Endothelial cell of umbilical vein (primary cell): ENCODE results near the gene SLC12A5. TPM values are rescaled to one million over a fixed set of nuclear protein-coding genes. Genes with fewer than 3 reads are reported as not detected.

Experiments
- BruUV-seq: library from RNA; stranded (reverse); fragments of 400-500 nt; replicated peaks from 2 replicates; lab custom pipeline; 2021; lab: Mats Ljungman, UMichigan
- CTCF ChIA-PET: fragments of 300-600, 350-600 bp; sonication (Branson Sonifier 250); formaldehyde crosslinking; loops from one replicate; lab custom pipeline; 2021; ENCODE audit warnings: antibody characterized with exemption, inconsistent platforms; lab: Charles Lee
- POLR2A ChIA-PET: fragments of 300-600, 350-600 bp; sonication (Branson Sonifier 250); formaldehyde crosslinking; loops from one replicate; lab custom pipeline; 2021; ENCODE audit warnings: antibody characterized with exemption, inconsistent platforms; lab: Charles Lee
- DNase-seq: peaks from one replicate; pipeline ENCODE4 v3.0.0-alpha.2; 2011; ENCODE audit warnings: low read depth, low spot score
- FAIRE-seq: peaks from 2 replicates; lab custom pipeline; 2011; peaks lifted over from hg19 to GRCh38; lab: Jason Lieb, UNC
- H2AFZ ChIP-seq: 2 replicates; pipeline ENCODE4 v1.6.0; 2012; ENCODE audit warnings: low read depth, low read length, control low read depth, inconsistent platforms
- H3K27ac ChIP-seq: 2 replicates; pipeline ENCODE4 v1.5.1; 2011; ENCODE audit warnings: low read depth, mild to moderate bottlenecking, control low read depth, low read length, moderate library complexity; ENCODE audit not compliant: insufficient read depth
- H3K27me3 ChIP-seq, 2 experiments: 2 replicates each; pipeline versions ENCODE4 v1.6.0 to v1.6.1; 2011; ENCODE audit warnings: low read length in 2 of 2, mixed read lengths in 1 of 2; ENCODE audit not compliant: control insufficient read depth in 2 of 2, insufficient read depth in 2 of 2
- H3K36me3 ChIP-seq, 2 experiments: 2 replicates in 1 of 2; 3 replicates in 1 of 2; pipeline ENCODE4 v1.5.1; 2011; ENCODE audit warnings: low read length in 2 of 2, mild to moderate bottlenecking in 1 of 2, moderate library complexity in 1 of 2; ENCODE audit not compliant: control insufficient read depth in 2 of 2, insufficient read depth in 2 of 2; ENCODE audit errors: extremely low read depth in 1 of 2
- H3K4me1 ChIP-seq: 3 replicates; pipeline ENCODE4 v1.5.1; 2011; ENCODE audit warnings: mild to moderate bottlenecking, low read length; ENCODE audit not compliant: control insufficient read depth, insufficient read depth; ENCODE audit errors: extremely low read depth
- H3K4me2 ChIP-seq: 2 replicates; pipeline ENCODE4 v1.6.1; 2011; ENCODE audit warnings: low read length, control low read depth, mixed read lengths; ENCODE audit not compliant: insufficient read depth
- H3K4me3 ChIP-seq, 3 experiments: fragments of 200-600 bp in 1 of 3; sonication (generic), shearing (Covaris generic) in 1 of 3; replicated peaks in 1 of 3; 2 replicates each; pipeline ENCODE4 v1.5.1; 2011 to 2016; ENCODE audit warnings: control low read depth in 3 of 3, low read length in 3 of 3, mild to moderate bottlenecking in 2 of 3, inconsistent platforms in 1 of 3, low read depth in 1 of 3, moderate library complexity in 1 of 3; ENCODE audit not compliant: insufficient read depth in 1 of 3
- H3K79me2 ChIP-seq: 2 replicates; pipeline ENCODE4 v1.6.0; 2012; ENCODE audit warnings: low read length, inconsistent platforms; ENCODE audit not compliant: control insufficient read depth, insufficient read depth
- H3K9ac ChIP-seq: replicated peaks from 2 replicates; pipeline ENCODE3; 2011; ENCODE audit warnings: low read length, control low read depth; ENCODE audit not compliant: insufficient read depth; ENCODE audit errors: extremely low read depth
- H3K9me1 ChIP-seq: replicated peaks from 3 replicates; pipeline ENCODE4 v1.6.0; 2011; ENCODE audit warnings: mild to moderate bottlenecking, low read length; ENCODE audit not compliant: control insufficient read depth, insufficient read depth; ENCODE audit errors: extremely low read depth
- H3K9me3 ChIP-seq: replicated peaks from 2 replicates; pipeline ENCODE4 v1.5.1; 2012; ENCODE audit warnings: low read length, inconsistent platforms; ENCODE audit not compliant: control insufficient read depth, insufficient read depth
- H4K20me1 ChIP-seq: replicated peaks from 2 replicates; pipeline ENCODE3; 2011; ENCODE audit warnings: mild to moderate bottlenecking, low read length; ENCODE audit not compliant: control insufficient read depth, insufficient read depth; ENCODE audit errors: extremely low read depth
- EZH2 ChIP-seq: IDR thresholded peaks from 2 replicates; pipeline ENCODE4 v1.6.1; 2012; ENCODE audit warnings: borderline replicate concordance, low read depth, mild to moderate bottlenecking, moderate library complexity, low read length, inconsistent platforms; ENCODE audit not compliant: severe bottlenecking
- FOS ChIP-seq: IDR thresholded peaks from 2 replicates; pipeline ENCODE4 v1.6.1; 2011; ENCODE audit warnings: mild to moderate bottlenecking, low read length, moderate library complexity, borderline replicate concordance; ENCODE audit not compliant: insufficient read depth
- GATA2 ChIP-seq: IDR thresholded peaks from 2 replicates; pipeline ENCODE4 v1.7.0; 2011; ENCODE audit warnings: low read depth, mild to moderate bottlenecking, moderate library complexity, mixed read lengths, low read length; ENCODE audit not compliant: insufficient read length, insufficient read depth
- JUN ChIP-seq: IDR thresholded peaks from 2 replicates; pipeline ENCODE4 v1.6.1; 2011; ENCODE audit warnings: borderline replicate concordance, low read depth; ENCODE audit not compliant: insufficient read length, insufficient read depth
- MYC ChIP-seq: IDR thresholded peaks from one replicate; pipeline ENCODE4 v1.6.1; 2011; ENCODE audit warnings: mild to moderate bottlenecking, low read depth, low read length
- POLR2A ChIP-seq: IDR thresholded peaks from 2 replicates; pipeline ENCODE4 v1.6.1; 2012; ENCODE audit warnings: low read depth, mild to moderate bottlenecking, control low read depth, low read length
- POLR2AphosphoS5 ChIP-seq: IDR thresholded peaks from 2 replicates; pipeline ENCODE4 v1.6.1; 2012; ENCODE audit warnings: low read depth, mild to moderate bottlenecking, control low read depth, low read length, moderate library complexity; ENCODE audit not compliant: insufficient read depth
- dilution Hi-C: fragments of 300-500 bp; cut with MboI; formaldehyde crosslinking; loops from one replicate; pipeline ENCODE4 v1.15.0; 2019; ENCODE audit warnings: low sequenced_read_pairs; ENCODE audit not compliant: extremely low pct_ligation_motif_present
- intact Hi-C: fragments of 100-400 bp; cut with micrococcal nuclease; formaldehyde crosslinking; loops from one replicate; pipeline ENCODE4 v1.10.0; 2022
- polyA plus RNA-seq, 4 experiments: library from polyadenylated mRNA; depleted of rRNA in 3 of 4; stranded (reverse) in 3 of 4; unstranded in 1 of 4; fragments of >200 nt; gene quantifications; 2 replicates each; pipeline versions ENCODE4 v1.2.1 to v1.2.3, GENCODE V29; 2011 to 2012; ENCODE audit warnings: missing spikeins in 1 of 4
- total RNA-seq: library from RNA; stranded (reverse); gene quantifications from 2 replicates; pipeline ENCODE4 v1.2.3, GENCODE V29; 2021
- TF ChIP-seq, protein P1 (sequence below), 2 donors: IDR thresholded peaks; 1 replicate in 1 of 2; 2 replicates in 1 of 2; pipeline ENCODE4 v1.5.1; 2011; ENCODE audit warnings: low read length in 2 of 2, mild to moderate bottlenecking in 2 of 2, moderate library complexity in 2 of 2, control low read depth in 1 of 2, inconsistent platforms in 1 of 2, low read depth in 1 of 2; ENCODE audit not compliant: insufficient read depth in 1 of 2; ENCODE audit errors: extremely low read depth in 1 of 2
- TF ChIP-seq, protein P2 (sequence below): IDR thresholded peaks from 2 replicates; pipeline ENCODE4 v1.6.1; 2011; ENCODE audit not compliant: insufficient read depth, insufficient read length

Gene SLC12A5
- total and polyA plus RNA-seq, 2 donors (not counting 3 experiments of a cell fraction or from before 2014, with no cell fraction given), result 1.6 to 2.3 TPM

DNA sequence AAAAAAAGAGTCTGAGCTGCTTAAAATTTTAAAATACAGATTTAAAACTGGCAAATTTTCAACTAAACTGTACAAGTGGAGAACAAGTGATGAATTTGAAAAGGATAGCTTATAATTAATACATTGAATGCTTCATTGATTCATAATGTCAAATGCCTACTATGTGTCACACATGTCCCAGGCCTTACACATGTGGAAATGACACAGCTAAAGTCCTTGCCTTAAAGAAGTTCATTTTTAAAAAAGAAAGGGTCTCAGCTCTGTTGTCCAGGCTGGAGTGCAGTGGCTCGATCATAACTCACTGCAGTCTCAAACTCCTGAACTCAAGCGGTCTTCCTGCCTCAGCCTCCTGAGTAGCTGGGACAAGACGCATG lies 55.8 kb downstream of the SLC12A5 start:
- H3K4me3 ChIP-seq, result no peak overlapping the region
- TF ChIP-seq, protein P1, sequence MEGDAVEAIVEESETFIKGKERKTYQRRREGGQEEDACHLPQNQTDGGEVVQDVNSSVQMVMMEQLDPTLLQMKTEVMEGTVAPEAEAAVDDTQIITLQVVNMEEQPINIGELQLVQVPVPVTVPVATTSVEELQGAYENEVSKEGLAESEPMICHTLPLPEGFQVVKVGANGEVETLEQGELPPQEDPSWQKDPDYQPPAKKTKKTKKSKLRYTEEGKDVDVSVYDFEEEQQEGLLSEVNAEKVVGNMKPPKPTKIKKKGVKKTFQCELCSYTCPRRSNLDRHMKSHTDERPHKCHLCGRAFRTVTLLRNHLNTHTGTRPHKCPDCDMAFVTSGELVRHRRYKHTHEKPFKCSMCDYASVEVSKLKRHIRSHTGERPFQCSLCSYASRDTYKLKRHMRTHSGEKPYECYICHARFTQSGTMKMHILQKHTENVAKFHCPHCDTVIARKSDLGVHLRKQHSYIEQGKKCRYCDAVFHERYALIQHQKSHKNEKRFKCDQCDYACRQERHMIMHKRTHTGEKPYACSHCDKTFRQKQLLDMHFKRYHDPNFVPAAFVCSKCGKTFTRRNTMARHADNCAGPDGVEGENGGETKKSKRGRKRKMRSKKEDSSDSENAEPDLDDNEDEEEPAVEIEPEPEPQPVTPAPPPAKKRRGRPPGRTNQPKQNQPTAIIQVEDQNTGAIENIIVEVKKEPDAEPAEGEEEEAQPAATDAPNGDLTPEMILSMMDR (IDR thresholded peaks at IDR 0.05; ENCODE audit: extremely low read depth in 1 of 2, insufficient read depth in 1 of 2, low read depth in 1 of 2, low read length in 2 of 2), result no peak
- TF ChIP-seq GATA2, result no peak
- no peak for TF ChIP-seq EZH2
- TF ChIP-seq POLR2AphosphoS5, result no peak
- TF ChIP-seq, protein P2, sequence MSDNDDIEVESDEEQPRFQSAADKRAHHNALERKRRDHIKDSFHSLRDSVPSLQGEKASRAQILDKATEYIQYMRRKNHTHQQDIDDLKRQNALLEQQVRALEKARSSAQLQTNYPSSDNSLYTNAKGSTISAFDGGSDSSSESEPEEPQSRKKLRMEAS, result no peak
- TF ChIP-seq POLR2A, result no peak
- TF ChIP-seq MYC, result no peak
- no peak for TF ChIP-seq JUN
- no peak for TF ChIP-seq FOS
- no peaks in the 10 kb centered on the region for H3K36me3 ChIP-seq
- no TSS peak for BruUV-seq
- DNase-seq, result no peak
- H3K4me1 ChIP-seq, result peaks cover 20% of the 10 kb centered on the region
- POLR2A ChIA-PET, result no interaction called here
- CTCF ChIA-PET, result interaction anchor here (0.8 to 0.9 kb wide), 5 partner anchors 16 to 98 kb away, joined by 3 to 4 read pairs (median 3); no protein-coding TSS in a partner anchor
- intact Hi-C loops, result loop anchor here (10.0 kb wide), 1 partner anchor 270 kb away; the partner anchor contains the start of gene UBE2C
- no peak overlapping the region for H3K9ac ChIP-seq
- dilution Hi-C loops, result no loop called here
- no peaks in the 10 kb centered on the region for H3K9me1 ChIP-seq
- no peak overlapping the region for H3K4me2 ChIP-seq
- FAIRE-seq, result no peak
- H3K79me2 ChIP-seq, result peaks cover 93% of the 10 kb centered on the region
- H3K27me3 ChIP-seq, result no peaks in the 10 kb centered on the region
- H3K9me3 ChIP-seq, result no peaks in the 10 kb centered on the region
- H2AFZ ChIP-seq, result no peak overlapping the region
- peaks cover 38% of the 10 kb centered on the region for H4K20me1 ChIP-seq
- H3K27ac ChIP-seq, result no peak overlapping the region
